ENCODE results near the gene NALCN.

GRCh38 chr13:101058841-101059240 is 357.5 kb downstream of the NALCN start:
- TF ChIP-seq REPIN1 (tag by site-specific recombination; IDR thresholded peaks at IDR 0.05; ENCODE audit: low read depth) (no peak), ZNF248 (tag by site-specific recombination; IDR thresholded peaks at IDR 0.05) (no peak), ZNF76 (tag by site-specific recombination; IDR thresholded peaks at IDR 0.05; ENCODE audit: borderline replicate concordance, low read depth) (no peak), PBX3 (CRISPR knock-in tag; IDR thresholded peaks at IDR 0.05) (no peak), YY1 (tag by site-specific recombination; IDR thresholded peaks at IDR 0.05) (no peak), ZNF174 (tag by site-specific recombination; IDR thresholded peaks at IDR 0.05) (no peak), ZNF324 (tag by site-specific recombination; IDR thresholded peaks at IDR 0.05) (no peak), WT1 (tag by site-specific recombination; IDR thresholded peaks at IDR 0.05) (no peak), EGR2 (tag by site-specific recombination; IDR thresholded peaks at IDR 0.05; ENCODE audit: low read depth) (no peak), SP2 (tag by site-specific recombination; IDR thresholded peaks at IDR 0.05) (no peak)
- TF ChIP-seq, protein P1, sequence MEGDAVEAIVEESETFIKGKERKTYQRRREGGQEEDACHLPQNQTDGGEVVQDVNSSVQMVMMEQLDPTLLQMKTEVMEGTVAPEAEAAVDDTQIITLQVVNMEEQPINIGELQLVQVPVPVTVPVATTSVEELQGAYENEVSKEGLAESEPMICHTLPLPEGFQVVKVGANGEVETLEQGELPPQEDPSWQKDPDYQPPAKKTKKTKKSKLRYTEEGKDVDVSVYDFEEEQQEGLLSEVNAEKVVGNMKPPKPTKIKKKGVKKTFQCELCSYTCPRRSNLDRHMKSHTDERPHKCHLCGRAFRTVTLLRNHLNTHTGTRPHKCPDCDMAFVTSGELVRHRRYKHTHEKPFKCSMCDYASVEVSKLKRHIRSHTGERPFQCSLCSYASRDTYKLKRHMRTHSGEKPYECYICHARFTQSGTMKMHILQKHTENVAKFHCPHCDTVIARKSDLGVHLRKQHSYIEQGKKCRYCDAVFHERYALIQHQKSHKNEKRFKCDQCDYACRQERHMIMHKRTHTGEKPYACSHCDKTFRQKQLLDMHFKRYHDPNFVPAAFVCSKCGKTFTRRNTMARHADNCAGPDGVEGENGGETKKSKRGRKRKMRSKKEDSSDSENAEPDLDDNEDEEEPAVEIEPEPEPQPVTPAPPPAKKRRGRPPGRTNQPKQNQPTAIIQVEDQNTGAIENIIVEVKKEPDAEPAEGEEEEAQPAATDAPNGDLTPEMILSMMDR (tag by site-specific recombination; IDR thresholded peaks at IDR 0.05): no peak

Measured in HEK293 (cell line).